Left ventricle myocardium inferior (tissue), 1 donor: ENCODE results near the gene CEP41. TPM values are rescaled to one million over a fixed set of nuclear protein-coding genes. Genes with fewer than 3 reads are reported as not detected.

Source experiments
- DNase-seq: peaks from one replicate; pipeline ENCODE4 v3.0.0-alpha.2; 2020
- H3K27ac ChIP-seq: fragments of 200-600 bp; replicated peaks from 2 replicates; pipeline ENCODE4 v1.8.0; 2021
- H3K27me3 ChIP-seq: fragments of 200-600 bp; 2 replicates; pipeline ENCODE4 v1.8.0; 2021; ENCODE audit warnings: low read depth
- H3K36me3 ChIP-seq: fragments of 200-600 bp; 2 replicates; pipeline ENCODE4 v1.8.0; 2021
- H3K4me1 ChIP-seq: fragments of 200-600 bp; 2 replicates; pipeline ENCODE4 v1.8.0; 2021
- H3K4me3 ChIP-seq: fragments of 200-600 bp; 2 replicates; pipeline ENCODE4 v1.8.0; 2021; ENCODE audit warnings: mild to moderate bottlenecking, moderate library complexity
- H3K9me3 ChIP-seq: fragments of 200-600 bp; replicated peaks from 2 replicates; pipeline ENCODE4 v1.8.0; 2021
- CTCF ChIP-seq: fragments of 200-600 bp; IDR thresholded peaks from 2 replicates; pipeline ENCODE4 v1.8.0; 2021; ENCODE audit warnings: antibody characterized with exemption, mild to moderate bottlenecking, borderline replicate concordance
- intact Hi-C: fragments of 100-400 bp; cut with micrococcal nuclease; formaldehyde crosslinking; loops from one replicate; pipeline ENCODE4 v1.11.0; 2022
- total RNA-seq: library from RNA; stranded (reverse); fragmentation: NEBNext Ultra II Directional; extraction: Animal tissue kit (Norgen Biotek cat#: 25700); gene quantifications from one replicate; pipeline ENCODE4 v1.2.1, GENCODE V29; 2021
- donor health status: DM: no; HTN: yes; CAD: no; lungs with severe emphysema.

The CEP41 gene
- total RNA-seq, 1 donor from 2014 or later: 5.8 TPM

DNA sequence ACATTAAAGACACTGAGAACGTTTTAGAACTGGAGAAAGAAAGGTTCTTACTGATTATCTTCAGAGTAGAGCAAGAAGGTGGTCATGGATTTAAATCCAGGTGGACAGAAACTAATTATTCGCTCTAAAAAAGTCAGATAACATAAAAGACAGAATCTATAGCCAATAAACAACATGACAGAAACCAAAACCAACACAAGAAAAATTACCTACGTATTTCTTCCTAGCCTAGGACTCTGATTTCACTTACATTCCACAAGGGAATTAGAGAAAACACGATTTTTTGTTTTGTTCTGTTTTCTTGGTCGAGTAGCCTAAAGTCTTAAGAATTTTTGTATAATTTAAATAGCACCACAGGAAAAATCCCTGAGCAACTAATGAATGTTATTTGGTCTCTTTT, 45.4 kb downstream of the CEP41 start:
- peaks cover 10% of the 10 kb centered on the region for H3K4me1 ChIP-seq
- no peaks in the 10 kb centered on the region for H3K27me3 ChIP-seq
- peaks cover 18% of the 10 kb centered on the region for H3K36me3 ChIP-seq
- no peak for TF ChIP-seq CTCF
- H3K4me3 ChIP-seq: no peak overlapping the region
- no peak overlapping the region for H3K27ac ChIP-seq
- DNase-seq: no peak
- intact Hi-C loops: no loop called here
- H3K9me3 ChIP-seq: no peaks in the 10 kb centered on the region

DNA sequence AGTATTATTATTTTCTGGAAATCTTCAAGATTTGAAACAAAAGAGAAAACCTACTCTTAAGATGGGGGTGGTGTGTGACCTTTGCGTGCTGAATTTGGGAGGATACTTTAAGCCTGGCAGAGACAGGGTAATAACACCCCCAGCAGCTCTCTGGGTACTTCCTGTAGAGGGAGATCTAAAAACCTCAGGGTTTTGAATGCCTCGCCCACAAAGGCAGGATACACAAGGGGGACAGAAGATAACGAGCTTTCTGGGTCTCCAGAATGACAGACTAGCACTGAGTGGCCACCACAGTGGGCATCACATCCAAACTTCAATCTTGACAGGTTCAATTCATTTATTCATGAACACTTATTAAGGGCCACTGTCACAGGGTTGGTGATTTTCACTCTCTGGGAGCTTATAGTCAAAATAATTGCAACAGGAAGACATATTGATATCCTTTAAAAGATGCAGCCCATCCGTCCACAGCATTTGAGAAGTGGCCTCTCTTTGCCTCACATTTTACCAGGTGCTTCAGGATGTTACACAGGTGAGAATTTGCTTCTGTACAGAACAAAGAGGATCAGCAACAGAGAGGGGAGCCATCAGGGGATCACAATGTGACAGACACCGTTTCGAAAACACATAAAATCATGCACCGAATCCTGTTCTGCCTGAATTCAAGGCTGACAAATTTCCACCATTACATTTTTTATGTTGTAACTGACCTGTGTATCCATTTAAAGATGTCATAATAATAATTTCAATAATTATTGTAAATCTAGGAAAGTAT, 46.2 kb downstream of the CEP41 start:
- H3K4me3 ChIP-seq: no peak overlapping the region
- no peak overlapping the region for H3K27ac ChIP-seq
- peaks cover 10% of the 10 kb centered on the region for H3K4me1 ChIP-seq
- no peak for TF ChIP-seq CTCF
- no peaks in the 10 kb centered on the region for H3K9me3 ChIP-seq
- H3K27me3 ChIP-seq: no peaks in the 10 kb centered on the region
- intact Hi-C loops: no loop called here
- H3K36me3 ChIP-seq: peaks cover 18% of the 10 kb centered on the region
- DNase-seq: no peak

GRCh38 chr7:130393841-130394411, 46.9 kb downstream of the CEP41 start:
- TF ChIP-seq CTCF: no peak
- Histone ChIP-seq H3K4me3 (no peak overlapping the region), H3K4me1 (peaks cover 10% of the 10 kb centered on the region), H3K9me3 (peaks cover under 1% of the 10 kb centered on the region), H3K27ac (no peak overlapping the region), H3K27me3 (no peaks in the 10 kb centered on the region), H3K36me3 (peaks cover 13% of the 10 kb centered on the region)
- no peak for DNase-seq
- intact Hi-C loops: no loop called here

- peaks cover 10% of the 10 kb centered on the region for H3K4me1 ChIP-seq
- H3K36me3 ChIP-seq: peaks cover 7% of the 10 kb centered on the region
- H3K27ac ChIP-seq: peak overlapping the region; percentile 47
- no peak for TF ChIP-seq CTCF
- intact Hi-C loops: no loop called here
- no peak for DNase-seq
- no peak overlapping the region for H3K4me3 ChIP-seq
- H3K27me3 ChIP-seq: no peaks in the 10 kb centered on the region
- H3K9me3 ChIP-seq: peaks cover 9% of the 10 kb centered on the region
These were observed 47.7 kb downstream of the CEP41 start for GRCh38 chr7:130393101-130393561.

- intact Hi-C loops: no loop called here
- no peak overlapping the region for H3K27ac ChIP-seq
- no peak for TF ChIP-seq CTCF
- H3K4me1 ChIP-seq: peaks cover 10% of the 10 kb centered on the region
- no peak for DNase-seq
- no peaks in the 10 kb centered on the region for H3K27me3 ChIP-seq
- no peak overlapping the region for H3K4me3 ChIP-seq
- peaks cover 10% of the 10 kb centered on the region for H3K9me3 ChIP-seq
- H3K36me3 ChIP-seq: no peaks in the 10 kb centered on the region
These were observed 50.3 kb downstream of the CEP41 start for GRCh38 chr7:130390486-130390885.
